GM12801 (cell line): ENCODE data around the gene ITFG1.

Source experiments
- TF ChIP-seq, protein P1 (sequence below): IDR thresholded peaks from one replicate; pipeline ENCODE4 v1.5.1; 2011; ENCODE audit warnings: control low read depth; ENCODE audit not compliant: insufficient read length; ENCODE audit errors: extremely low read depth

ITFG1 gene

DNA sequence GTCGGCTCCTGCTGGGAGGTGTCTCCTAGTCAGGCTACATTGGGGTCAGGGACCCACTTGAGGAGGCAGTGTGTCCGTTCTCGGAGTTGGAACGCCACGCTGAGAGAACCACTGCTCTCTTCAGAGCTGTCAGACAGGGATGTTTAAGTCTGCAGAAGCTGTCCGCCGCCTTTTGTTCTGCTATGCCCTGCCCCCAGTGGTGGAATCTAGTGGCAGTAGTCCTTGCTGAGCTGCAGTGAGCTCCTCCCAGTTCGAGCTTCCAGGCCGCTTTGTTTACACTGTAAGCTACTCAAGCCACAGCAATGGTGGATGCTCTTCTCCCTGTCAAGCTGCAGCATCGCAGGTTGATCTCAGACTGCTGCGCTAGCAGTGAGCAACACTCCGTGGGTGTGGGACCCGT lies 36.0 kb downstream of the ITFG1 start:
- TF ChIP-seq, protein P1, sequence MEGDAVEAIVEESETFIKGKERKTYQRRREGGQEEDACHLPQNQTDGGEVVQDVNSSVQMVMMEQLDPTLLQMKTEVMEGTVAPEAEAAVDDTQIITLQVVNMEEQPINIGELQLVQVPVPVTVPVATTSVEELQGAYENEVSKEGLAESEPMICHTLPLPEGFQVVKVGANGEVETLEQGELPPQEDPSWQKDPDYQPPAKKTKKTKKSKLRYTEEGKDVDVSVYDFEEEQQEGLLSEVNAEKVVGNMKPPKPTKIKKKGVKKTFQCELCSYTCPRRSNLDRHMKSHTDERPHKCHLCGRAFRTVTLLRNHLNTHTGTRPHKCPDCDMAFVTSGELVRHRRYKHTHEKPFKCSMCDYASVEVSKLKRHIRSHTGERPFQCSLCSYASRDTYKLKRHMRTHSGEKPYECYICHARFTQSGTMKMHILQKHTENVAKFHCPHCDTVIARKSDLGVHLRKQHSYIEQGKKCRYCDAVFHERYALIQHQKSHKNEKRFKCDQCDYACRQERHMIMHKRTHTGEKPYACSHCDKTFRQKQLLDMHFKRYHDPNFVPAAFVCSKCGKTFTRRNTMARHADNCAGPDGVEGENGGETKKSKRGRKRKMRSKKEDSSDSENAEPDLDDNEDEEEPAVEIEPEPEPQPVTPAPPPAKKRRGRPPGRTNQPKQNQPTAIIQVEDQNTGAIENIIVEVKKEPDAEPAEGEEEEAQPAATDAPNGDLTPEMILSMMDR = no peak

DNA sequence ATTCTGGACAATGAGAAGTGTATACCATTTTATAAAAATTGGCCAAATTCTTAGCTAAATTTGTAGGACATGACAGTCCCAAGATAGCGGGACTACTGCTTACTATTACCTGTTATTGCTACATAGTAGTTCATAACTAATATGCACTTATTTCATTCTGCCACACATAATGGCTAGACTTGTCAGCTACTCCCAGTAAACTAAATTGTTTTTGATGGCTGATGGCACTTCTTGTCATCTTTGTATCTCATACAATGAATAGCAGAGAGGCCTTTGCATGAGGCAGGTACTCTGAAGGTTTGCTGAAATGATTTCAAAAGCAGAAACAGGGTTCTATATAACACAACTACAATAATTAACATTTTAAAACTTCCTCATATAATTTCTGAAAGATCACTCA lies 44.0 kb downstream of the ITFG1 start:
- TF ChIP-seq, protein P1 = no peak

DNA sequence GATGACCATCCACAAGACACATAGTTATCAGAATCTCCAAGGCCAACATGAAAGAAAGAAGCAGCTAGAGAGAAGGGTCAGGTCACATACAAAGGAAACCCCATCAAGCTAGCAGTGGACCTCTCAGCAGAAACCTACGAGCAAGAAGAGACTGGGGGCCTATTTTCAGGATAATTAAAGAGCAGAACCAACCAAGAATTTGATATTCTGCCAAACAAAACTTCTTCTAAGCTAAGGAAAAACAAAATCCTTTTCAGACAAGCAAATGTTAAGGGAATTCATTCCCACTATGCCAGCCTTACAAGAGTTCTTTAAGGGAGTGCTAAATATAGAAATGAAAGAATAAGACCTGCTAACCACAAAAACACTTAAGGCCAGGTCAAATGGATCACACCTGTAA lies 47.8 kb downstream of the ITFG1 start:
- TF ChIP-seq, protein P1 = no peak

DNA sequence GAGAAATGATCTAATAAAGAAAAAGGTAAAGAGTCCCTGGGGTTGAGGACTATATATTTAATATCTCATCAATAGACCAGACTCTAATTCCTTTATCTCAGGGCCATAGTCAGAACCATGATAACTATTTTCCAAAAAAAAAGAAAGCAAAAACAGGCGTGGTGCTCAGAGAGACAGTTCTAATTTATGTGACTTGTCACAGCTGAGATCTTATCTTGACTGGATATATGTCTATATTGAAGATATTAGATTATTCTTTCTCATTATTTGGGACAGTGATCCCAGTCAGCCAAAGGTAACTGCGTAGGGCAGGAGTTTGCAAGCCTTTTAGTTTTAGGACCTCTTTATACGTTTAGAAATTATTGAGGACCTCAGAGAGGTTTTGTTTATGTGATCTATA lies 52.4 kb downstream of the ITFG1 start:
- TF ChIP-seq, protein P1 = no peak

DNA sequence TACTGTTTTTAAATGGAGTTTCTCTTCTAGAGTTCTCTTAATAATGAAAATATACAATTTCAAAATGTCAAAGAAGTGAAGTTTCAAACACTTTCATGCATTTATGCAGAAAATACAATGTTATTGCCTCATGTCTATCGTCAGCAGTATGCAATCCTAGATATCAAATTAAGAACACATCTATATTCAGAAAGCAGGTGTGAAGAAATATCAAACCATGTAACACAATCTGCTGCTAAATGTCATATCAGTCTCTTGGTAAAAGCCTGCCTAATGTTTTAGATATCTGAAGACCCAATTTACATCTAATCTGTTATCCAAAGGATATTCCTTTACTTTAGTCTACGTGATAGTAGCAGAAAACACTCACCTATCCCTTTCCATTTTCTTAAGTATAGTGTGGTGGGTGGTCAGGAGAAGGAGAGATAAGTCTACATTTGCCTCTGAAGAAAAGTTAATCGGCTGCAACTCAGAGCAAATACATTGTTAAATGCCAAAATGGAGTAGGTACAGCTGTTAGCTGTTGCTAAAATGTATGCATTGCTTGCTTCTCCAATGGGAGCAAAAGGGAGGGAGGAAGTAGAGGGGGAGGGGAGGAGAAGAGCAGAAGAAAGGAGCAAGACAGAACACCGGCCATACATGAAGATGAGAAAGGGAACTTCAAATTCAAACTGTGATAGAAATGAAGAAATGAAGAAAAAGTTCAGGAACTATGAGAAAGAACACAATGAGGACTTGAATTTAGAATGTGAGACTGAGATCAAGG lies 64.9 kb downstream of the ITFG1 start:
- TF ChIP-seq, protein P1 = no peak

DNA sequence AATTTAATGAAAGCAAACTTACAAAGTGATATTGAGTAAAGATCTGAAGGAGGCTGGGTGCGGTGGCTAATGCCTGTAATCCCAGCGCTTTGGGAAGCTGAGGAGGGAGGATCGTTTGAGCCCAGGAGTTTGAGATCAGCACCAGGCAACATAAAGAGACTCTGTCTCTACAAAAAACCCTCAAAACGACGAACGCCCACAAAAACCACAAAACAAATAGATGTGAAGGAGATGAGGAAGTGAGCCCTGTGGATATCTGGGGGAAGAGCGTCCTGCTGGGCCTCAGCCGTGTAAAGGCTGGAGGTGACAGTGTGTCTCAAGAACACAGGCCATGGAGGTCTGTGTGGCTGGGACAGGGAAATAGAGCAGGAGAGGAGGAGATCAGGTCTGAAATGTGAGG lies 68.8 kb downstream of the ITFG1 start:
- TF ChIP-seq, protein P1 = no peak

DNA sequence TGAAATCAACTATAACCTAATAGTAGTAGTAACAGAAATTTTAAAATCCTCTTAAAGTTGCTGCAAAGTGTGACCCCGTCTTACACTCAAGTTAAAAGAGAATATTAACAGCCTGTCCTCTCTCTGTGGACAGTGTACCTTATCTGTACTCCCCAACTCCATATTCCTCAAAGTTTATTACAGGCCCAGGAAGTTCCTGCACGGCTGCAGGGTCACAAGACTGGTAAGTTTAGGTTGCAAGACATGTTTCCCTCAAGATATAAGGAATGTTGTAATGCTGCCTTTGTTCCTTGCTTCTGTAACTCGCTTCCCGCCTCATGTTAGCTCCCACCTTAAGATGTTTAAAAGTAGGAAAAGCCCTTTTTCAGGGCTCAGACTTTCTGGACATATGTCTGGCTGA lies 72.2 kb downstream of the ITFG1 start:
- TF ChIP-seq, protein P1 = no peak
